Caco-2 (cell line): ENCODE results near the gene ATF6B. TPM values are rescaled to one million over a fixed set of nuclear protein-coding genes. Genes with fewer than 3 reads are reported as not detected.

Experiments used
- BruUV-seq: library from RNA; stranded (reverse); fragments of 400-500 nt; replicated peaks from 2 replicates; lab custom pipeline; 2021; lab: Mats Ljungman, UMichigan
- CTCF ChIA-PET: fragments of 300-600 bp; sonication (Branson Sonifier 250); formaldehyde crosslinking; loops from one replicate; lab custom pipeline; 2022; ENCODE audit warnings: antibody characterized with exemption; lab: Charles Lee
- POLR2A ChIA-PET: fragments of 300-600 bp; sonication (Branson Sonifier 250); formaldehyde crosslinking; loops from one replicate; lab custom pipeline; 2022; ENCODE audit warnings: antibody characterized with exemption; lab: Charles Lee
- DNase-seq, 2 experiments: peaks; one replicate each; pipeline versions ENCODE4 v3.0.0 to v3.0.0-alpha.2; 2020 to 2022
- H3K27me3 ChIP-seq: replicated peaks from 2 replicates; pipeline ENCODE4 v1.6.0; 2011; ENCODE audit warnings: low read length; ENCODE audit not compliant: control insufficient read depth, insufficient read depth
- H3K36me3 ChIP-seq: 2 replicates; pipeline ENCODE4 v1.5.1; 2011; ENCODE audit warnings: low read length; ENCODE audit not compliant: control insufficient read depth, insufficient read depth
- H3K4me1 ChIP-seq: fragments of 250-450 bp; sonication (Bioruptor Pico); 2 replicates; pipeline ENCODE4 v1.5.1; 2020; ENCODE audit warnings: mild to moderate bottlenecking
- H3K4me3 ChIP-seq: 2 replicates; pipeline ENCODE4 v1.5.1; 2011; ENCODE audit warnings: low read depth, mild to moderate bottlenecking, control low read depth, low read length
- H3K9me3 ChIP-seq: fragments of 250-450 bp; sonication (Bioruptor Pico); 2 replicates; pipeline ENCODE4 v1.5.1; 2020; ENCODE audit warnings: mild to moderate bottlenecking, moderate library complexity
- H3K27ac Mint-ChIP-seq: one replicate; pipeline ENCODE4 v1.8.0; 2022; ENCODE audit warnings: mixed read lengths; ENCODE audit not compliant: unreplicated experiment
- H3K27me3 Mint-ChIP-seq: one replicate; pipeline ENCODE4 v1.8.0; 2022; ENCODE audit warnings: mixed read lengths; ENCODE audit not compliant: insufficient read depth, unreplicated experiment
- H3K36me3 Mint-ChIP-seq: one replicate; pipeline ENCODE4 v1.8.0; 2022; ENCODE audit warnings: mild to moderate bottlenecking, mixed read lengths; ENCODE audit not compliant: insufficient read depth, unreplicated experiment
- H3K4me1 Mint-ChIP-seq: one replicate; pipeline ENCODE4 v1.8.0; 2022; ENCODE audit warnings: low read depth, mixed read lengths; ENCODE audit not compliant: unreplicated experiment
- H3K4me3 Mint-ChIP-seq: one replicate; pipeline ENCODE4 v1.8.0; 2022; ENCODE audit warnings: mild to moderate bottlenecking, moderate library complexity, mixed read lengths; ENCODE audit not compliant: unreplicated experiment
- H3K9me3 Mint-ChIP-seq: one replicate; pipeline ENCODE4 v1.8.0; 2022; ENCODE audit warnings: mixed read lengths; ENCODE audit not compliant: unreplicated experiment
- intact Hi-C: fragments of 100-400 bp; cut with micrococcal nuclease; formaldehyde crosslinking; loops from one replicate; pipeline ENCODE4 v1.10.0; 2022; ENCODE audit not compliant: unreplicated experiment
- total RNA-seq: library from RNA; stranded (reverse); gene quantifications from 2 replicates; pipeline ENCODE4 v1.2.3, GENCODE V29; 2022
- TF ChIP-seq, protein P1 (sequence below), 2 experiments: fragments of 200-600 bp in 1 of 2; IDR thresholded peaks; 1 replicate in 1 of 2; 2 replicates in 1 of 2; pipeline versions ENCODE4 v1.5.1 to v1.8.0; 2011 to 2022; ENCODE audit warnings: antibody characterized with exemption in 1 of 2, control low read depth in 1 of 2, inconsistent platforms in 1 of 2, low read depth in 1 of 2, low read length in 1 of 2, mild to moderate bottlenecking in 1 of 2, moderate library complexity in 1 of 2; ENCODE audit not compliant: insufficient read depth in 1 of 2, severe bottlenecking in 1 of 2, unreplicated experiment in 1 of 2

ATF6B gene
- total RNA-seq, 1 experiment from 2014 or later = 64.9 TPM

DNA sequence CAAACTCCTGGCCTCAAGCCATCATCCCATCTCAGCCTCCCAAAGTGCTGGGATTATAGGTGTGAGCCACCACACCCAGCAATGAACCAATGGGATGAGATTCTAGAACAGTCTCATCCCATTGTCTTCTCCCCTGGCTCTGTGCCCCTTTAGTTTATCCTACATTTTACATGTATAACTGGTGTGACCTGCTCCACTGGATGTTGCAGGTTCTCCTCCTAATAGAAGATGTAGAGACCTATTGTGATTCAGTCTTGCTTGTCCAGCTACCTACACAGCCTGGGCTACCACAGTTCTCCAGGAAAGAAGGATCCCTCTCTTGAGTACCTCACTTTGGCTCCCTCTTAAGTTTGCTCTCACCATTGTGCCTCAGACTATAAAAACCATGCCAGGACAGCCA is 4.1 kb upstream of the ATF6B start:
- Mint-ChIP-seq H3K4me1 (peaks cover 14% of the 10 kb centered on the region), H3K4me3 (peak overlapping the region; percentile 44), H3K9me3 (no peaks in the 10 kb centered on the region), H3K27ac (no peak overlapping the region), H3K27me3 (no peaks in the 10 kb centered on the region), H3K36me3 (peaks cover 17% of the 10 kb centered on the region)
- ChIA-PET POLR2A (interaction anchor here (1.0 kb wide), 1 partner anchor 12 kb away, joined by 3 read pairs; no protein-coding TSS in a partner anchor), CTCF (no interaction called here)
- Histone ChIP-seq H3K27me3 (no peaks in the 10 kb centered on the region), H3K36me3 (no peaks in the 10 kb centered on the region), H3K9me3 (no peaks in the 10 kb centered on the region), H3K4me1 (peaks cover 13% of the 10 kb centered on the region), H3K4me3 (no peak overlapping the region)
- intact Hi-C loops = no loop called here
- TF ChIP-seq, protein P1, sequence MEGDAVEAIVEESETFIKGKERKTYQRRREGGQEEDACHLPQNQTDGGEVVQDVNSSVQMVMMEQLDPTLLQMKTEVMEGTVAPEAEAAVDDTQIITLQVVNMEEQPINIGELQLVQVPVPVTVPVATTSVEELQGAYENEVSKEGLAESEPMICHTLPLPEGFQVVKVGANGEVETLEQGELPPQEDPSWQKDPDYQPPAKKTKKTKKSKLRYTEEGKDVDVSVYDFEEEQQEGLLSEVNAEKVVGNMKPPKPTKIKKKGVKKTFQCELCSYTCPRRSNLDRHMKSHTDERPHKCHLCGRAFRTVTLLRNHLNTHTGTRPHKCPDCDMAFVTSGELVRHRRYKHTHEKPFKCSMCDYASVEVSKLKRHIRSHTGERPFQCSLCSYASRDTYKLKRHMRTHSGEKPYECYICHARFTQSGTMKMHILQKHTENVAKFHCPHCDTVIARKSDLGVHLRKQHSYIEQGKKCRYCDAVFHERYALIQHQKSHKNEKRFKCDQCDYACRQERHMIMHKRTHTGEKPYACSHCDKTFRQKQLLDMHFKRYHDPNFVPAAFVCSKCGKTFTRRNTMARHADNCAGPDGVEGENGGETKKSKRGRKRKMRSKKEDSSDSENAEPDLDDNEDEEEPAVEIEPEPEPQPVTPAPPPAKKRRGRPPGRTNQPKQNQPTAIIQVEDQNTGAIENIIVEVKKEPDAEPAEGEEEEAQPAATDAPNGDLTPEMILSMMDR (IDR thresholded peaks at IDR 0.05; ENCODE audit: insufficient read depth in 1 of 2, low read depth in 1 of 2, low read length in 1 of 2, severe bottlenecking in 1 of 2, unreplicated experiment in 1 of 2) = no peak
- no peak for DNase-seq
- BruUV-seq = no TSS peak

DNA sequence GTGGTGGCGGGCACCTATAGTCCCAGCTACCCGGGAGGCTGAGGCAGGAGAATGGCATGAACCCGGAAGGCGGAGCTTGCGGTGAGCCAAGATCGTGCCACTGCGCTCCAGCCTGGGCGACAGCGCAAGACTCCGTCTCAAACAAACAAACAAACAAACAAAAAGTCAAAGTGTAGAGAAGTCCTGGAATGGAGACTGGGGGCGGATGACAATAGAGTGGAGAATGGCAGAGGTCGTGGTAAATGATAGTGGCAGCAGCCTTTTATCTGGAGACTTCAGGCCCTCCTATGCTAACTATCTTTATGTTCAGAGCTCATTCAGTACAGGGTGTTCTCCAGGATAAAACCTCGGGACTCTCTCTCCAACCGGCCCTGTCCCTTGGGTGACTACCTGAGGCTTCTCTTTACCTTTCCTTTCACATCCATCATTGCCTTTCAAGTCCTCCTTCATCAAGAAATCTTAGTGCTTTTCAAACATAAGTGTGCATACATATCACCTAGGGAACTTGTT is 3.4 kb upstream of the ATF6B start:
- H3K4me3 Mint-ChIP-seq = peak overlapping the region; percentile 44
- no peak overlapping the region for H3K27ac Mint-ChIP-seq
- intact Hi-C loops = loop anchor here (2.0 kb wide), 1 partner anchor 13 kb away; no protein-coding TSS in a partner anchor
- TF ChIP-seq, protein P1 (IDR thresholded peaks at IDR 0.05; ENCODE audit: insufficient read depth in 1 of 2, low read depth in 1 of 2, low read length in 1 of 2, severe bottlenecking in 1 of 2, unreplicated experiment in 1 of 2) = no peak
- Histone ChIP-seq H3K4me3 (no peak overlapping the region), H3K4me1 (peaks cover 17% of the 10 kb centered on the region), H3K36me3 (no peaks in the 10 kb centered on the region), H3K9me3 (no peaks in the 10 kb centered on the region), H3K27me3 (no peaks in the 10 kb centered on the region)
- CTCF ChIA-PET = interaction anchor here (0.7 kb wide), 1 partner anchor 853 kb away, joined by 3 read pairs; no protein-coding TSS in a partner anchor
- H3K36me3 Mint-ChIP-seq = peaks cover 17% of the 10 kb centered on the region
- DNase-seq = no peak
- H3K4me1 Mint-ChIP-seq = peaks cover 19% of the 10 kb centered on the region
- POLR2A ChIA-PET = interaction anchor here (1.0 kb wide), 1 partner anchor 13 kb away, joined by 3 read pairs; no protein-coding TSS in a partner anchor
- no peaks in the 10 kb centered on the region for H3K9me3 Mint-ChIP-seq
- BruUV-seq = no TSS peak
- H3K27me3 Mint-ChIP-seq = no peaks in the 10 kb centered on the region

DNA sequence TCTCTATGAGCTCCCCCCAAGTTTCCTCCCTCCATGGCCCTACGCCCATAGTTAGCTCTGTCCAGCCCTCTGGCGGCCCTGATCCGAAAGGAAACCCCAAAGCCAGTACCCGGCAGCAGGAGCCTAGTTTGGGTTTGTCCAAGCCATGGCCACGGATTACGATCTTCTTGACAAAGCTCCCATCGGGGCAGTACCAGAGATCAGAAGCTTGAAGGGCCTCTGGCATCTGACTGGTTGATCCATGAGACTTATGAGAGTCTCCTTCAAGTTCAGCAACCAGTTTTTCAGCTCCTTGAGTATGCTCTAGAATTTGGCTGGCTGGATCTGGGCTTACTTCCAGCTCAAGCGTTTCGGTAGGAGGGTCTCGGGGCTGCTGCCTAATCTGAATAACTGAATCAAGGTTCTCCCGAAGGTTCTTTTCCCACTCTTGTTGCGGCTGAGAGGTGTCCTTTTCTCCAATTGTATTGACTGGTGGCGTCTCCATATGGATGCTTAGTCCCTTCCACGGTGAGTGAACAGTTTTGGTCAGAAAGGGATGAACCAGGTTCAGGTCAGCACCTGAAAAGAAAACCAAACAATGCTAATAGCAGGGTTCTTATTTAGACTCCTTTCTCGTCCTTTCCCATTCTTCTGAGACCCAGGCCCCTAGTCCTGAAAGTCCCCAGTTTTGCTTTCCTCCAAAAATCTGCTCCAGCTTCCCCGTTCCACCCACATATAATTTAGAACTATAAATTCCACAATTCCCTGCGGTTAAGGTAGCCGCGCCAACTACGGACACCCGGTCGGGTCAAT is 1.4 kb upstream of the ATF6B start:
- Mint-ChIP-seq H3K27me3 (no peaks in the 10 kb centered on the region), H3K4me3 (peak overlapping the region; percentile 87), H3K9me3 (no peaks in the 10 kb centered on the region), H3K36me3 (peaks cover 30% of the 10 kb centered on the region), H3K27ac (peak overlapping the region; percentile 93), H3K4me1 (peaks cover 20% of the 10 kb centered on the region)
- intact Hi-C loops = loop anchor here (1.0 to 2.0 kb wide), 2 partner anchors 15 to 24 kb away; no protein-coding TSS in a partner anchor
- TF ChIP-seq, protein P1 (IDR thresholded peaks at IDR 0.05; ENCODE audit: insufficient read depth in 1 of 2, low read depth in 1 of 2, low read length in 1 of 2, severe bottlenecking in 1 of 2, unreplicated experiment in 1 of 2) = no peak
- Histone ChIP-seq H3K4me1 (peaks cover 17% of the 10 kb centered on the region), H3K36me3 (0 out of 2 replicates have a peak, but pooled peaks cover 1% of the 10 kb centered on the region), H3K9me3 (no peaks in the 10 kb centered on the region), H3K4me3 (peak overlapping the region; percentile 56), H3K27me3 (no peaks in the 10 kb centered on the region)
- POLR2A ChIA-PET = interaction anchor here (0.6 to 2.3 kb wide), 10 partner anchors 24 to 842 kb away, joined by 3 to 13 read pairs (median 4); partner anchors contain the start of genes AGPAT1, EGFL8, HSPA1A and HSPA1L
- CTCF ChIA-PET = interaction anchor here (0.8 to 1.4 kb wide), 5 partner anchors 11 to 184 kb away, joined by 3 to 5 read pairs (median 4); partner anchors contain the start of gene CFB
- DNase-seq = no peak
- TSS peak; percentile 65 for BruUV-seq
